ENCODE measurements around the gene SASS6.
"Not testable (repeated sequence)": the region's sequence is repeated elsewhere in the genome, so short reads cannot be mapped to it uniquely, and the experiment has no call there.

GRCh38 chr1:100047235-100047708, 85.5 kb downstream of the SASS6 start:
- not testable (repeated sequence) for TF ChIP-seq CTCF (IDR thresholded peaks at IDR 0.05; ENCODE audit: insufficient read depth, low read depth, low read length); EZH2 (IDR thresholded peaks at IDR 0.05; ENCODE audit: insufficient read depth, low read length)

Data from astrocyte (in vitro differentiated cells and primary cell).